HepG2 (cell line): ENCODE results near the gene MASP1. TPM values are rescaled to one million over a fixed set of nuclear protein-coding genes. Genes with fewer than 3 reads are reported as not detected.

Experiments used
- ATF7 ChIP-seq, 2 experiments: fragments of 450-650 bp in 1 of 2; sonication (generic) in 1 of 2; formaldehyde crosslinking in 1 of 2; IDR thresholded peaks; 2 replicates each; pipeline versions ENCODE4 v1.4.0 to v1.6.1; 2016 to 2020; ENCODE audit warnings: antibody characterized with exemption in 1 of 2, mild to moderate bottlenecking in 1 of 2, missing genetic modification reagents in 1 of 2
- CREB1 ChIP-seq, 2 experiments: fragments of 450-650 bp in 1 of 2; IDR thresholded peaks; 2 replicates each; pipeline ENCODE4 v1.6.1; 2016 to 2017; ENCODE audit warnings: control low read depth in 1 of 2, mild to moderate bottlenecking in 1 of 2, missing compliant biosample characterization in 1 of 2, missing genetic modification characterization in 1 of 2
- FOXM1 ChIP-seq: sonication (generic); formaldehyde crosslinking; IDR thresholded peaks from 2 replicates; pipeline ENCODE4 v1.5.0; 2020; ENCODE audit warnings: missing genetic modification reagents
- FOXO1 ChIP-seq: sonication (generic); formaldehyde crosslinking; IDR thresholded peaks from 2 replicates; pipeline ENCODE4 v1.4.0; 2020; ENCODE audit warnings: missing genetic modification reagents
- FOXP1 ChIP-seq, 2 experiments: fragments of 450-650 bp in 1 of 2; IDR thresholded peaks; 2 replicates each; pipeline ENCODE4 v1.6.1; 2017 to 2018; ENCODE audit warnings: antibody characterized with exemption in 1 of 2
- HDAC2 ChIP-seq: sonication (generic); formaldehyde crosslinking; IDR thresholded peaks from 2 replicates; pipeline ENCODE4 v1.4.0; 2020; ENCODE audit warnings: missing genetic modification reagents
- JUND ChIP-seq: sonication (generic); formaldehyde crosslinking; IDR thresholded peaks from 2 replicates; pipeline ENCODE4 v1.8.0; 2022; ENCODE audit warnings: mild to moderate bottlenecking, missing genetic modification reagents
- MEIS1 ChIP-seq: sonication (generic); formaldehyde crosslinking; IDR thresholded peaks from 2 replicates; pipeline ENCODE4 v1.9.0; 2021; ENCODE audit warnings: mild to moderate bottlenecking, missing genetic modification reagents, moderate library complexity, borderline replicate concordance
- MIXL1 ChIP-seq: IDR thresholded peaks from 2 replicates; pipeline ENCODE4 v1.6.1; 2016
- NCOA2 ChIP-seq: sonication (generic); formaldehyde crosslinking; IDR thresholded peaks from 2 replicates; pipeline ENCODE4 v1.8.0; 2022; ENCODE audit warnings: inconsistent platforms
- NFIC ChIP-seq: IDR thresholded peaks from 2 replicates; pipeline ENCODE4 v1.6.1; 2012; ENCODE audit warnings: mild to moderate bottlenecking, low read length, inconsistent platforms
- RARA ChIP-seq: IDR thresholded peaks from 2 replicates; pipeline ENCODE4 v1.6.1; 2016; ENCODE audit warnings: missing genetic modification reagents, missing compliant biosample characterization
- REXO4 ChIP-seq: sonication (generic); formaldehyde crosslinking; IDR thresholded peaks from 2 replicates; pipeline ENCODE4 v1.8.0; 2022; ENCODE audit warnings: missing genetic modification reagents, mild to moderate bottlenecking, borderline replicate concordance
- RFX1 ChIP-seq: fragments of 450-650 bp; IDR thresholded peaks from 2 replicates; pipeline ENCODE4 v1.6.1; 2017
- SIX1 ChIP-seq: sonication (generic); formaldehyde crosslinking; IDR thresholded peaks from 2 replicates; pipeline ENCODE4 v1.4.0; 2020; ENCODE audit warnings: missing genetic modification reagents, borderline replicate concordance
- SOX6 ChIP-seq, 2 experiments: fragments of 450-650 bp in 1 of 2; sonication (generic) in 1 of 2; formaldehyde crosslinking in 1 of 2; IDR thresholded peaks; 2 replicates each; pipeline versions ENCODE4 v1.4.0 to v1.6.1; 2017 to 2020; ENCODE audit warnings: antibody characterized with exemption in 1 of 2, mild to moderate bottlenecking in 1 of 2, missing genetic modification reagents in 1 of 2
- TBX3 ChIP-seq: fragments of 450-650 bp; IDR thresholded peaks from 2 replicates; pipeline ENCODE4 v1.6.1; 2017; ENCODE audit warnings: antibody characterized with exemption, mild to moderate bottlenecking, inconsistent platforms, borderline replicate concordance
- ZFP36 ChIP-seq: fragments of 150-350 bp; IDR thresholded peaks from 2 replicates; pipeline ENCODE4 v1.6.1; 2018; ENCODE audit warnings: borderline replicate concordance, low read length, low read depth; ENCODE audit not compliant: partially characterized antibody
- ZKSCAN1 ChIP-seq: fragments of 150-350 bp; IDR thresholded peaks from 2 replicates; pipeline ENCODE4 v1.6.1; 2014; ENCODE audit warnings: low read length
- ZNF10 ChIP-seq: sonication (generic); formaldehyde crosslinking; IDR thresholded peaks from 2 replicates; pipeline ENCODE4 v1.4.0; 2020; ENCODE audit warnings: mild to moderate bottlenecking, low read depth, missing genetic modification reagents, borderline replicate concordance
- ZNF317 ChIP-seq: sonication (generic); formaldehyde crosslinking; IDR thresholded peaks from 2 replicates; pipeline ENCODE4 v1.5.0; 2020; ENCODE audit warnings: mild to moderate bottlenecking, missing genetic modification reagents
- ZNF792 ChIP-seq: IDR thresholded peaks from 2 replicates; pipeline ENCODE4 v1.6.1; 2016
- polyA plus RNA-seq, 8 experiments: library from polyadenylated mRNA; depleted of rRNA in 3 of 8; stranded (reverse) in 7 of 8; unstranded in 1 of 8; fragments of >200 nt; fragmentation: Illumina TruSeq in 4 of 8; extraction: Trizol in 4 of 8; gene quantifications; 2 replicates each; pipeline versions ENCODE4 v1.2.1 to v1.2.3, GENCODE V29; 2011 to 2016; ENCODE audit warnings: low read depth in 4 of 8, missing spikeins in 1 of 8, mixed read lengths in 1 of 8; ENCODE audit not compliant: insufficient read depth in 1 of 8
- total RNA-seq, 5 experiments: library from RNA; depleted of rRNA; stranded (reverse); fragments of >200 nt; fragmentation: Illumina TruSeq; extraction: Trizol; gene quantifications; 2 replicates each; pipeline ENCODE4 v1.2.3, GENCODE V29; 2016; ENCODE audit warnings: low read depth in 1 of 5
- TF ChIP-seq, protein P1 (sequence below): IDR thresholded peaks from 2 replicates; pipeline ENCODE4 v1.6.1; 2016; ENCODE audit warnings: low read depth
- TF ChIP-seq, protein P2 (sequence below): sonication (generic); formaldehyde crosslinking; IDR thresholded peaks from 2 replicates; pipeline ENCODE4 v1.8.1; 2022; ENCODE audit warnings: low read depth, mild to moderate bottlenecking, missing genetic modification reagents

Gene MASP1
- total and polyA plus RNA-seq, 2 of the 13 experiments (the other 11 are each of a cell fraction or from before 2014, with no cell fraction given): 10.8 to 56.0 TPM

DNA sequence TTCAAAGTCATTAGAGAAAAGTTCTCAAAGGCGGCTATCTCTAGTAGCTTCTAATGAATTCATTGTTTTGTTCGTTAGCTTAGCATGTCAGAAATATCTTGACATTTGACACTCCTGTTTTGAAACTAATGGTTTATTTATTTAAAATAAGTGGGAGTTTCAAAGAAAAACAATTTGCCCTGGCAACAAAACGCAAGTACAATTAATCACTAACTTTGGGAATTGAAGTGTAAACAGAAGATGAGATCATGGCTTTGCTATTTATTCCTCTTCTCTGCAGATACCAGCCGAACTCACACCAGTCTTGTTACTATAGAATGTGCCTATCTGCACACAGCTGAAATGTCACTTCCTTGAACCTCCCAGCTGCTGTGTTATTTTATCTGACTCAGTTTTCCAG, 27.5 kb downstream of the MASP1 start (continued):
- TF ChIP-seq, protein P1, sequence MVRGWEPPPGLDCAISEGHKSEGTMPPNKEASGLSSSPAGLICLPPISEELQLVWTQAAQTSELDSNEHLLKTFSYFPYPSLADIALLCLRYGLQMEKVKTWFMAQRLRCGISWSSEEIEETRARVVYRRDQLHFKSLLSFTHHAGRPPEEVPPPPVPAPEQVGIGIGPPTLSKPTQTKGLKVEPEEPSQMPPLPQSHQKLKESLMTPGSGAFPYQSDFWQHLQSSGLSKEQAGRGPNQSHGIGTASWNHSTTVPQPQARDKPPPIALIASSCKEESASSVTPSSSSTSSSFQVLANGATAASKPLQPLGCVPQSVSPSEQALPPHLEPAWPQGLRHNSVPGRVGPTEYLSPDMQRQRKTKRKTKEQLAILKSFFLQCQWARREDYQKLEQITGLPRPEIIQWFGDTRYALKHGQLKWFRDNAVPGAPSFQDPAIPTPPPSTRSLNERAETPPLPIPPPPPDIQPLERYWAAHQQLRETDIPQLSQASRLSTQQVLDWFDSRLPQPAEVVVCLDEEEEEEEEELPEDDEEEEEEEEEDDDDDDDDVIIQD (CRISPR knock-in tag): 0 out of 2 replicates have a peak, but pooled peaks have one; percentile 50
- TF ChIP-seq SOX6 (IDR thresholded peaks at IDR 0.05) (no peak), SOX6 (CRISPR knock-in tag; IDR thresholded peaks at IDR 0.05) (peak; percentile 90), TBX3 (no peak), MEIS1 (CRISPR knock-in tag) (0 out of 2 replicates have a peak, but pooled peaks have one; percentile 40), ZFP36 (no peak), HDAC2 (CRISPR knock-in tag) (peak; percentile 44), MIXL1 (CRISPR knock-in tag) (peak; percentile 89), REXO4 (CRISPR knock-in tag) (no peak), ZKSCAN1 (no peak), ZNF10 (CRISPR knock-in tag) (no peak), RARA (peak; percentile 63), ZNF792 (peak; percentile 63; the same call in 1 of the 2 replicates), NFIC (peak; percentile 53; the same call in 1 of the 2 replicates), FOXP1 (IDR thresholded peaks at IDR 0.05) (0 out of 2 replicates have a peak, but pooled peaks have one; percentile 15), FOXP1 (CRISPR knock-in tag; IDR thresholded peaks at IDR 0.05) (peak; percentile 81), ATF7 (IDR thresholded peaks at IDR 0.05) (peak; percentile 45; the same call in 1 of the 2 replicates), ATF7 (CRISPR knock-in tag; IDR thresholded peaks at IDR 0.05) (peak; percentile 55; the same call in 1 of the 2 replicates), SIX1 (CRISPR knock-in tag) (peak; percentile 82; the same call in 1 of the 2 replicates), NCOA2 (peak; percentile 60), CREB1 (IDR thresholded peaks at IDR 0.05) (no peak), CREB1 (CRISPR knock-in tag; IDR thresholded peaks at IDR 0.05) (peak; percentile 48), ZNF317 (CRISPR knock-in tag) (no peak), FOXO1 (CRISPR knock-in tag) (peak; percentile 62; the same call in 1 of the 2 replicates), FOXM1 (CRISPR knock-in tag) (no peak), RFX1 (peak; percentile 43; the same call in 1 of the 2 replicates), JUND (CRISPR knock-in tag) (peak; percentile 89)
- TF ChIP-seq, protein P2, sequence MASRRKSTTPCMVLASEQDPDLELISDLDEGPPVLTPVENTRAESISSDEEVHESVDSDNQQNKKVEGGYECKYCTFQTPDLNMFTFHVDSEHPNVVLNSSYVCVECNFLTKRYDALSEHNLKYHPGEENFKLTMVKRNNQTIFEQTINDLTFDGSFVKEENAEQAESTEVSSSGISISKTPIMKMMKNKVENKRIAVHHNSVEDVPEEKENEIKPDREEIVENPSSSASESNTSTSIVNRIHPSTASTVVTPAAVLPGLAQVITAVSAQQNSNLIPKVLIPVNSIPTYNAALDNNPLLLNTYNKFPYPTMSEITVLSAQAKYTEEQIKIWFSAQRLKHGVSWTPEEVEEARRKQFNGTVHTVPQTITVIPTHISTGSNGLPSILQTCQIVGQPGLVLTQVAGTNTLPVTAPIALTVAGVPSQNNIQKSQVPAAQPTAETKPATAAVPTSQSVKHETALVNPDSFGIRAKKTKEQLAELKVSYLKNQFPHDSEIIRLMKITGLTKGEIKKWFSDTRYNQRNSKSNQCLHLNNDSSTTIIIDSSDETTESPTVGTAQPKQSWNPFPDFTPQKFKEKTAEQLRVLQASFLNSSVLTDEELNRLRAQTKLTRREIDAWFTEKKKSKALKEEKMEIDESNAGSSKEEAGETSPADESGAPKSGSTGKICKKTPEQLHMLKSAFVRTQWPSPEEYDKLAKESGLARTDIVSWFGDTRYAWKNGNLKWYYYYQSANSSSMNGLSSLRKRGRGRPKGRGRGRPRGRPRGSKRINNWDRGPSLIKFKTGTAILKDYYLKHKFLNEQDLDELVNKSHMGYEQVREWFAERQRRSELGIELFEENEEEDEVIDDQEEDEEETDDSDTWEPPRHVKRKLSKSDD (CRISPR knock-in tag): no peak
